HL-60/S4 treated with retinoic acid at 250 ng/mL for 4 days and 3 days (cell line): ENCODE data around the gene PPP1R14B.

Experiments
- in situ Hi-C: fragments of 300-500 bp; cut with MboI; formaldehyde crosslinking; loops from 2 replicates; pipeline ENCODE4 v1.7.0; 2022; ENCODE audit warnings: low sequenced_read_pairs

PPP1R14B gene

GRCh38 chr11:64246871-64247728 is at the start of gene PPP1R14B:
Gene PPP1R14B, minus strand, starts transcription at chr11:64246943. Its CDS starts 270 bp downstream, at chr11:64246673.
- in situ Hi-C loops, result no loop called here

- in situ Hi-C loops, result no loop called here
These were observed 49.5 kb upstream of the PPP1R14B start for GRCh38 chr11:64296236-64296635.

GRCh38 chr11:64295760-64296159 is 49.0 kb upstream of the PPP1R14B start:
- in situ Hi-C loops, result no loop called here

GRCh38 chr11:64294774-64295173 is 48.0 kb upstream of the PPP1R14B start:
- in situ Hi-C loops, result no loop called here

- in situ Hi-C loops, result no loop called here
These were observed 45.9 kb upstream of the PPP1R14B start for GRCh38 chr11:64292460-64293254.

GRCh38 chr11:64291752-64292459 is 45.2 kb upstream of the PPP1R14B start:
- in situ Hi-C loops, result no loop called here

- in situ Hi-C loops, result no loop called here
These were observed 44.6 kb upstream of the PPP1R14B start, which contains the start of gene KCNK4 for GRCh38 chr11:64291262-64291751. Gene KCNK4, plus strand, starts transcription at chr11:64291302. Its CDS starts 1,717 bp downstream, at chr11:64293019.

- in situ Hi-C loops, result no loop called here
These were observed 43.9 kb upstream of the PPP1R14B start for GRCh38 chr11:64290352-64291261.

- in situ Hi-C loops, result no loop called here
These were observed 42.3 kb upstream of the PPP1R14B start for GRCh38 chr11:64289002-64289564.

GRCh38 chr11:64288353-64288750 is 41.6 kb upstream of the PPP1R14B start:
- in situ Hi-C loops, result no loop called here

- in situ Hi-C loops, result no loop called here
These were observed 41.1 kb upstream of the PPP1R14B start for GRCh38 chr11:64287676-64288352.

- in situ Hi-C loops, result no loop called here
These were observed 40.0 kb upstream of the PPP1R14B start for GRCh38 chr11:64286801-64287159.

- in situ Hi-C loops, result no loop called here
These were observed 39.4 kb upstream of the PPP1R14B start for GRCh38 chr11:64285885-64286800.

- in situ Hi-C loops, result no loop called here
These were observed 38.5 kb upstream of the PPP1R14B start, which contains the start of gene GPR137 for GRCh38 chr11:64284962-64285884. Gene GPR137, plus strand, starts transcription at chr11:64285848. Its CDS starts 677 bp downstream, at chr11:64286525.

- in situ Hi-C loops, result no loop called here
These were observed 37.6 kb upstream of the PPP1R14B start, which contains the start of gene BAD for GRCh38 chr11:64284048-64284961. Gene BAD, minus strand, starts transcription at chr11:64284665. Its CDS starts 297 bp downstream, at chr11:64284368.

- in situ Hi-C loops, result no loop called here
These were observed 36.3 kb upstream of the PPP1R14B start for GRCh38 chr11:64283092-64283491.
